ENCODE data around the gene CEP20.

Gene CEP20

DNA sequence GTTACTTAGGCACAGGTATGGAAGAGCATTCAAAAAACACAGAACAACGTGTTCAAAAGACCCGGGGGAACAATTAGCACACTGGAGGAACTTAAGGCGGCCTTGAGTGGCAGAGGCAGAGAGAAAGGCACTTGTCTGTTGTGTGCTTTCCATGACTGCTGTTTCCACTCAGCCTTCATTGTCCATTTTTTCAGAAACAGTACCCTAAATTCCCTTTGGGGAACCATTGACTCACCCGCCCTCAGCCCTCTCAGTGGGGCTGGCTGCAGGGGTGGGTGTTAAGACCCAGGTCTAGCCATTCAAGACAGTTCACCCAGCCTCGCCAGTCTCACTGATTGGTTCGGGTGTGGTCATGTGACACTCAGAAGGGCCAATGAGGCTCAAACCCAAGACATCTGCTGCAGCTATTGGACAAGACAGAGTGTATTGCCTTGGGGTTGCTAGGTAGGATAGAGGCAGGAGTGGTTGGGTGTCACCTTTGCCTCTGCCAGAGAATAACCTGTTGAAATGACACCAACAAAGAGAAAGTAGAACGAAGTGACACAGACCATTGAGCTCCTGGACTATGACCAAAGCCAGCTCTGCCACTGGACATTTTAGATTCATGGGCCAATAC, 19.6 kb upstream of the CEP20 start:
- no peak for TF ChIP-seq POLR2A (IDR thresholded peaks at IDR 0.05; ENCODE audit: low read depth, low read length)
- peak; percentile 68 for DNase-seq (ENCODE audit: insufficient read length, low spot score)
- FAIRE-seq = peak; percentile 89

DNA sequence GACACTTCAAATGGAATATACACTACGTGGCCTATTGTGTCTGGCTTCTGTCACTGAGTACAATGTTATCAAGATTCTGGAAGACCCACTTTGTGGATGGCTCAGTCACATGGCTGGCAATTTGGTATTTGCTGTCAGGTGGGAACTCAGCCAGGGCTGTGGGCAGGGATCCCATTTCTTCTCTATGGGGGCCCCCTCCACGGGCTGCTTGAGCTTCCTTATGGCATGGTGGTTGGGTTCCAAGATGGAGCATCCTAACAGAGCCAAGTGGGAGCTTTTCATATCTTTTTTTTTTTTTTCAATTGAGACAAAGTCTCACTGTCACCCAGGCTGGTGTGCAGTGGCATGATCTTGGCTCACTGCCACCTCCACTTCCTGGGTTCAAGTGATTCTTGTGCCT, 18.0 kb upstream of the CEP20 start:
- no peak for DNase-seq (ENCODE audit: insufficient read length, low spot score)
- TF ChIP-seq POLR2A (IDR thresholded peaks at IDR 0.05; ENCODE audit: low read depth, low read length) = no peak
- FAIRE-seq = no peak

DNA sequence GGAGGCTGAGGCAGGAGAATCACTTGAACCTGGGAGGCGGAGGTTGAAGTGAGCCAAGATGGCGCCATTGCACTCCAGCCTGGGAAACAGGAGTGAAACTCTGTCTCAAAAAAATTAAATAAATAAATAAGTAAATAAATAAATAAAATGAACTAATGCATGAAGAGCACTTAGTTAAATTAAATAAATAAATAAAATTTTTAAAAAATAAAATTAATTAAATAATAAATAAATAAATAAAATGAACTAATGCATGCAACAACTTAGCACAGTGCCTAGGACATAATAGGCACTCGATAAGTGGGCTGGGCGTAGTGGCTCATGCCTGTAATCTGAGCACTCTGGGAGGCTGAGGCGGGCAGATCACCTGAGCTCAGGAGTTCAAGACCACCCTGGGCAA, 15.6 kb upstream of the CEP20 start:
- FAIRE-seq (no peak), DNase-seq (ENCODE audit: insufficient read length, low spot score) (no peak)
- TF ChIP-seq POLR2A (IDR thresholded peaks at IDR 0.05; ENCODE audit: low read depth, low read length) = no peak

DNA sequence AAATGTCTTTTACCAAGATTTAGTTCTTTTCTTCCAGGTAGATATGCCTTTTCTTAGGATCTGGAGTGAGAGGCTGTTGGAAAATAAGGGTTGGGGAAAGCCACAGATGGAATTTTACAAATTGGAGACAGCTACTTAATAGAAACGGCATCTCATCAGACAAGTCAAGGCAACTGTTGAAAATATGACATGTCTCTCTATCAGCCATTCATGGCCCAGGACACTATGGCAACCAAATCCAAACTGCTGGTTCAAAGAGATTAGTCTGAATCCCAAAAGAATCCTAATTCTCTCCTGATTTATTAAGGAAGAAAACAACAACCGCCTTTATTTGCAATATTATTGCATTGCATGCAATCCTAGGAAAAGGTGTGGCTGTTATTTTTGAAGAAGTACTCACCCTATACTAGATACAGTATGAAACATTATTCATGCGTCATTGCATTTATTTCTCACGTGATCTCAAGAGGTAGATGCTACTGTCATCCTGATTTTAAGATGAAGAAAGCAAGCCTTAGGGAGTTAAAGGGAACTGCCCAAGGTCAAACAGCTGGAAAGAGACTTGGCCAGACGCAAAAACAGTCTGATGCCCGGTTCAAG, 12.6 kb upstream of the CEP20 start:
- FAIRE-seq (no peak), DNase-seq (ENCODE audit: insufficient read length, low spot score) (no peak)
- no peak for TF ChIP-seq POLR2A (IDR thresholded peaks at IDR 0.05; ENCODE audit: low read depth, low read length)

DNA sequence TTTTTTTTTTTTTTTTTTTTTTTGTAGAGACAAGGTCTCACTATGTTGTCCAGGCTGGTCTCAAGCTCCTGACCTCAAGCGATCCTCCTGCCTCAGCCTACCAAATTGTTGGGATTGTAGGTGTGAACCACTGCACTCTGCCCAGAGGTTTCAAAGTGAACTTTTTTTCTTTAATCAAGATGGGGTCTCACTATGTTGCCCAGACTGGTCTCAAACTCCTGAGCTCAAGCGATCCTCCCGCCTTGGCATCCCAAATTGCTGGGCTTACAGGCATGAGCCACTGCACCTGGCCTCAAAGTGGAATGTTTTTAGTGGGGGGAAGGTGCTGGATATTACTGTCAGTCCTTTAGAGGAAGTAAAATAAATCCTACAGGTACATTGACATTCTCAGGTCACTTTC, 12.0 kb upstream of the CEP20 start:
- FAIRE-seq = no peak
- TF ChIP-seq POLR2A (IDR thresholded peaks at IDR 0.05; ENCODE audit: low read depth, low read length) = no peak
- DNase-seq (ENCODE audit: insufficient read length, low spot score) = no peak

DNA sequence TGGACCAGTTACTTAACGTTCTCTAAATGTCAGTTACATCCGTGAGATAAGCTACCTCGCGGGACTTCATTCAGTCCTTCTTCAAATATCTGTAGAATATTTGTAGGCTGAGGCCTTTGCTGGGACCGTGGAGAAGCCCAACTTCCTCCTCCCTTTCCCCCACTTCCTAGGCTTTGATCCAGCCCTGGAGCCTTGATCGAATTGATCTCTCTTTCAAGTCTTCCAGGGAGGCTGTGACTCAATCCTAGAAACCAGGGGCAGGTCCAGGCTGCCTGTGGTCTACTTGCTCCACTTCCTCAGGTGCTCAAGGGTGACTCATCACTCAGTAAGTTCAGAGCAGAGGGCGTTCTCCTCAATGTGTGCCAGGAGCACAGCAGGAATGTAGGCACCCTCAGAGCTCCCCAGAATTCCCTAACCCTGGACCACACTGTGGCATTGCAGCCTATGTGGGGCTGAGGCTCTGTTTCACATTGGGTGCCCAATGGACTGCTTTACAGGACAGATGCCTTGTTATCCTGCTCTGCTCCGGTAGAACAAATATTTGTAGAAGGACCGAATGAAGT, 11.2 kb upstream of the CEP20 start:
- peak; percentile 84 for DNase-seq (ENCODE audit: insufficient read length, low spot score)
- no peak for TF ChIP-seq POLR2A (IDR thresholded peaks at IDR 0.05; ENCODE audit: low read depth, low read length)
- FAIRE-seq = peak; percentile 97

DNA sequence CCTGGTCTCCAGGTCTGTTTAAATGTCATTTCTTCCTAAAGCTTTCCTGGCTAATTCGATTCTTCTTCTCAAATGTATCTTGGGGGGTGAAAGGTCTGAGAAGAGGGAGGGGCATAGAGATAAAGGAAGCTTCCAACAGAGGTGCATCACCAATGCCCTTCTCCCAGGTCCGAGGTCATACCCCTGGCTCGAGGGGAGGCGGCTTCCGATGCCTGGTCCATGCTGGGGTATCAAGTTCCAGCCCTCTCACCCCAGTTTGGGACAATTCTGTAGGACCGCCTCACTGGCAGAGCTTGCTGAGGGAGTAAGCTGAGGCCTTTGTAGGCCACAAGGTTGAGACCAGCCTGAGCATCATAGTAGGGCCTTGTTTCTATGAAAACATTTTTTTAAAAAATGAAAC, 10.3 kb upstream of the CEP20 start:
- FAIRE-seq = no peak
- no peak for TF ChIP-seq POLR2A (IDR thresholded peaks at IDR 0.05; ENCODE audit: low read depth, low read length)
- no peak for DNase-seq (ENCODE audit: insufficient read length, low spot score)

DNA sequence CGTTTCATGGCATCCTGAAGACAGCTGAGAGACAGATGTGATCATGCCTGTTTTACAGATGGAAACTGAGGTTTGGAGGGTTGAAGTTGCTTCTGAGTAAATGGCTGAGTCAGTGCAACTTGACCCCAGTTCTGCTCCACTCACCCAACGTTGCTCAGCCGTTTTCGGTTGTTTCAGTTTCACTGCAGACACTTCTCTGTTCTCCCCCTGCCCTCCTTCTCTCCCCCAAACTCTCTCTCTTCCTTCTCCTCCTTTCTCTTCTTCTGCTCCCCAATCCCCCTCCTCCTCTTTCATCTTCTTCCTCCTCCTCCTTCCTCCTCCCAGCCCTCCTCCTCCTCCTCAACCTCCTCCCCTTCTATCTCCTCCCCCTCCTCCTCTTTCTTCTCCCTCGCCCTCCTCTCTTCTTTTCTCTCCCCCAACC, 9.4 kb upstream of the CEP20 start:
- DNase-seq (ENCODE audit: insufficient read length, low spot score) = no peak
- no peak for FAIRE-seq
- TF ChIP-seq POLR2A (IDR thresholded peaks at IDR 0.05; ENCODE audit: low read depth, low read length) = no peak

DNA sequence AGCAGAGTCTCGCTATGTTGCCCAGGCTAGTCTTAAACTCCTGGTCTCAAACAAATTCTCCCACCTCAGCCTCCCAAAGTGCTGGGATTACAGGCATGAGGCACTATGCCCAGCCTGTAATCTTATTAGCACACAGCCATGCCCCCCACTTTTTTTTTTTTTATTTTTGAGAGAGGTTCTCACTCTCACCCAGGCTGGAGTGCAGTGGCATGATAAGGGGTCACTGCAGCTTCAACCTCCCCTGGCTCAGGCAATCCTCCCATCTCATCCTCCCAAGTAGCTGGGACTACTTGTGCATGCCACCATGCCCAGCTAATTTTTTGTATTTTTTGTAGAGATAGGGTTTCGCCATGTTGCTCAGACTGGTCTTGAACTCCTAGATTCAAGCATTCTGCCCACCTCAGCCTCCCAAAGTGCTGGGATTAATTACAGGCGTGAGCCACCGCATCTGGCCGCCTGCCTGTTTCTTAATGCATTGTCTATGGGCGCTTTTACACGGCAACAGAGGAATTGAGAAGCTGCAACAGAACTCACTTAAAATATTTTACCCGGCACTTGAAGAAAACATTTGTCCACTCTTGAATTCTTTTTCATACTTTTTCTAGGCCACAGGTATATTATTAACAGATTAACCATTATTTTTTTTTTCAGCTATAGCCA, 8.8 kb upstream of the CEP20 start:
- no peak for DNase-seq (ENCODE audit: insufficient read length, low spot score)
- TF ChIP-seq POLR2A (IDR thresholded peaks at IDR 0.05; ENCODE audit: low read depth, low read length) = no peak
- no peak for FAIRE-seq

DNA sequence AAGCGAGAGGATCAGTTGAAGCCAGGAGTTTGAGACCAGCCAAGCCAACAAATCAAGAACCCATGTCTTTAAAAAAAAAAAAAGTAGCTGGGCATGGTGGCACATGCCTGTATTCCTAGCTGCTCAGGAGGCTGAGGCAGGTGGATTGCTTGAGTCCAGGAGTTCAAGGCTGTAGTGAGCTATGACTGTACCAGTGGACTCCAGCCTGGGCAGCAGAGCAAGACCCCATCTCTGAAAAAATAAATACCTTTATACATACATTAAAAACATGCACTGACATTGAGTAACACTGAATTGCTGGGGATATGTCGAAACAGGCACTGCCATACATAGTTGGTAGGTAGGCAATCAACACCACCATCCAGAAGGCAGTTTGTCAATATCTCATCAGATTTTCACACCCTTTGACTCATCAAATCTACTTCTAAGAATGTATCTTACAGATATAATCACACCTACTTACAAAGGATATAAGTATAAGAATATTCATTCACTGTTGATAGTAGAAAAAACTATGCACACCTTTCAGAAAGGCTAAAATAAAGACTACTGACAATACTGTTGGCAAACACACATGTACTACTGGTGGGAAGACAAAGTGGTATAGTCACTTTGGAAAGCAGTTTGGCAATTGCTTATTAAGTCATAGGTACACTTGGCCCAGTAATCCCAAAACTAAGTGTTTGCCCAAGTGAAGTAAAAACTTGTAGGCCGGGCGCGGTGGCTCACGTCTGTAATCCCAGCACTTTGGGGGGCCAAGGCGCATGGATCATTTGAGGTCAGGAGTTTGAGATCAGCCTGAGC, 6.4 kb upstream of the CEP20 start:
- FAIRE-seq (no peak), DNase-seq (ENCODE audit: insufficient read length, low spot score) (no peak)
- no peak for TF ChIP-seq POLR2A (IDR thresholded peaks at IDR 0.05; ENCODE audit: low read depth, low read length)

DNA sequence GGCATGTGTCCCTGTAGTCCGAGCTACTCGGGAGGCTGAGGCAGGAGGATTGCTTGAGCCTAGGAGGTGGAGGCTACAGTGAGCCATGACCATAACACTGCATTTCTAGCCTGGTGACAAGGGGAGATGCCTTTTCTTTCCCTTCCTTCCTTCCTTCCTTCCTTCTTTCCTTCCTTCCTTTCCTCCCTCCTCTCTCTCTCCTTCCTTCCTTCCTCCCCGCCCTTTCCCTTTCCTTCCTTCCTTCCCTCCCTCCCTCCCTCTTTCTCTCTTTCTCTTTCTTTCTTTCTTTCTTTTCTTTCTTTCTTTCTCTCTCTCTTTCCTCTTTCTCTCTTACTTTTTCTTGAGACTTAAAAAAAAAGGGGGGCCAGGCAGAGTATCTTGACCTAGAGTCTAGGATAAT, 3.1 kb upstream of the CEP20 start:
- FAIRE-seq (no peak), DNase-seq (ENCODE audit: insufficient read length, low spot score) (no peak)
- TF ChIP-seq POLR2A (IDR thresholded peaks at IDR 0.05; ENCODE audit: low read depth, low read length) = no peak

DNA sequence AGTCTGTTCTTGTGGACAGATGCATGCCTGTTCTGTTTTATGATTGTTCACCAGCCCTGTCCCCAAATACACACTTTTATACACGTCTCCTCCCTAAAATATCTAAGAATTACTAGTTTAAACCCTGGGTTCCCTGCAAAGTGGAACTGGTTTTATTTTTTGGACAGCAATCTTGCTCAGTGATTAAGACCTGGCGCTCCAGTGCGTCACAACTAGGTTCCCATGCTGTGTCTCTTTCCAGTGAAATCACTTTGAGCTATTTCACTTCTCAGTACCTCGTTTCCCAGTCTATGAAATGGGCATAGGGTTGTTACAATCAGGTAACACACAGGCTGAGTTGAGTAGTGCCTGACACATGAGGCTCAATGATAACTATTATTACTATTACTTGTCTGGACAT, 1.1 kb downstream of the CEP20 start:
- FAIRE-seq (no peak), DNase-seq (ENCODE audit: insufficient read length, low spot score) (no peak)
- TF ChIP-seq POLR2A (IDR thresholded peaks at IDR 0.05; ENCODE audit: low read depth, low read length) = no peak

DNA sequence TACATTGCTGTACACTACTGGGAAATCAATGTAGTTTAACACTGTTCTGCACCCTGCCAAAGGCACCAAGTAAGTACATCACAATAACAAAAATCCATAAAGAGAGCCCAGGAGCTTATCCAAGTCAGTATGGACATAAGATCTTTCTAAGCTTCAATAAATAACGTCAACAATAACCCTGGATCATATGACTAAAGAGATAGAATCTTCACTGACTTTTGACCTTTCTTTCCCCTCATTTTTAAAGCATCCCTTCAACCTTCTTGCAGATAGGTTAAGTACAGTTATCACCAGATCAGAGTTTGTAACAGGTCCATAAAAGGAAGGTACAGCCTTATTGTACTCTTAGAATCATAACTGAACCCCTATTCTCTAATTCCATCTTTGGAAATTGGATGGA, 2.3 kb downstream of the CEP20 start:
- no peak for FAIRE-seq
- DNase-seq (ENCODE audit: insufficient read length, low spot score) = no peak
- TF ChIP-seq POLR2A (IDR thresholded peaks at IDR 0.05; ENCODE audit: low read depth, low read length) = no peak

DNA sequence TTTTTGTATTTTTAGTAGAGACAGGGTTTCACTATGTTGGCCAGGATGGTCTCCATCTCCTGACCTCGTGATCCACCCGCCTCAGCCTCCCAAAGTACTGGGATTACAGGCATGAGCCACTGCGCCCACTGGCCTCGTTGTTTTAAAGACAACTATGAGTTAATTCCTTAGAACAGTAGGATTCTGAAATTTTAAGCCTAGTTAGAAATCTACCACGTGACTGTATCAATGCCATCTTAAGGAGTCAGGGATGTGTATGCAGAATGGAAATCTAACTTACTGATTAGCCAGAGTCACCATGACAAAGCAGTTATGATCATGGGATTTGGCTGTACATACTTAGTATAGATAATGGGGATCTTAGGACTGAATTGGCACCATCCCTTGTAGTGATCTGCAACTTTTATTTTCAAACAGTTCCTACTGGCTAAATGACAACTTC, 2.8 kb downstream of the CEP20 start:
- FAIRE-seq = no peak
- DNase-seq (ENCODE audit: insufficient read length, low spot score) = no peak
- no peak for TF ChIP-seq POLR2A (IDR thresholded peaks at IDR 0.05; ENCODE audit: low read depth, low read length)
